ENCODE measurements around the gene PTPRN2. TPM values are rescaled to one million over a fixed set of nuclear protein-coding genes. Genes with fewer than 3 reads are reported as not detected.

PTPRN2 gene
- total and polyA plus RNA-seq, 2 of the 8 experiments (the other 6 are each of a cell fraction or from before 2014, with no cell fraction given) = 2.6 to 4.5 TPM

DNA sequence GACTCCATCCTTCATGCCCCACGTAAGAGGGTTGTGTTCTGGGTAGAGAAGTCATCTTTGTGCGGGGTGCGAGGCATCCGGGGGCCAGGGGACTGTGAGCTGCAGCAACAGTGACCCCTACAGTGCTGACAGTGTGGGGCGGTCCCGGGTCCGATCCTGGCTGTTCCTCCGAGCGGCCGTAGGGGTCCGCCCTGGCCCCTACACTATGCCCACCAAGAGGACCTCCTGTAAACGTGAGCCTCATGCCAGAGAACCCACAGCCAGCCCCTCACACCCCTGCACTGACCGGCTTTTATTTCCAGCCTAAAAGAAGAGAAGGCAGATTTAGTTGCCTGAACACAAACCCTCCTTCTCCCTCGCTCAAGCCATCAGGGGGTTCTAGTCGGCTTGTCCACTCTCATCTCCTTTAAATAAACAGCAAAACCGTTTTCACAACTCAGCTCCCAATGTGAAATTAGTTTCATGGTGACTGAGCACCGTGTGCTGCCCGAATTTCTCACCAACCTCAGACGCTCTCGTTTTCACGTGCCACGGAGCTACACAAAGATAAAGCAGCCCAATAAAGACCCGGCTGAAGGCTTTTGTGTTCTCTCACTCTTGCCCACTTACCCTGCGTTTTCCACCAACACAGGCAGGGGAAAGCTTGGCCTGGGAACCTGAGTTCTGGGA lies 588.6 kb downstream of the PTPRN2 start:
- H2BK5ac ChIP-seq (ENCODE audit: low read depth, low read length) = peak overlapping the region; percentile 56; the same call in 1 of the 2 replicates
- H3K18ac ChIP-seq (ENCODE audit: extremely low read depth, low read length) = peak overlapping the region; percentile 36
- H3K36me3 ChIP-seq (ENCODE audit: control insufficient read depth in 2 of 4, insufficient read depth in 4 of 4, low read length in 3 of 4) = no peaks in the 10 kb centered on the region
- 92% methylated on average over 24 of the region's 24 CpGs; no CpG with 5 or more reads in 1 of the 2 experiments for WGBS, 2 experiments (ENCODE audit: extremely low coverage in 1 of 2, insufficient coverage in 1 of 2, insufficient read length in 1 of 2, insufficient replicate concordance in 2 of 2, low coverage in 1 of 2, low lambda C conversion rate in 2 of 2, missing lambda C conversion rate in 1 of 2)
- H3K27ac ChIP-seq (ENCODE audit: low read depth, low read length) = no peak overlapping the region
- H3K4me1 ChIP-seq (replicated peaks in 1 of 4; ENCODE audit: control insufficient read depth in 3 of 4, insufficient read depth in 4 of 4, low read length in 3 of 4) = peaks cover 0 to 19% (median 4%) of the 10 kb centered on the region in 4 experiments; a peak in 3 of 7 replicates
- no peak overlapping the region; the same call in 1 of the 2 replicates for H2BK12ac ChIP-seq (ENCODE audit: low read depth, low read length)
- DNase-seq (ENCODE audit: low read depth in 1 of 2, low spot score in 2 of 2) = no peak
- ChIA-PET CTCF (ENCODE audit: partially characterized antibody) (interaction anchor here (1.1 to 1.4 kb wide), 3 partner anchors 11 to 525 kb away, joined by 3 to 4 read pairs (median 4); no protein-coding TSS in a partner anchor), POLR2A (ENCODE audit: partially characterized antibody) (no interaction called here)
- H4K20me1 ChIP-seq (replicated peaks in 1 of 2; ENCODE audit: control insufficient read depth in 1 of 2, insufficient read depth in 2 of 2, low read length in 2 of 2) = no peaks in the 10 kb centered on the region
- H4K5ac ChIP-seq (ENCODE audit: insufficient read length, low read depth, low read length) = no peak overlapping the region
- H3K27me3 ChIP-seq (replicated peaks in 1 of 4; ENCODE audit: control insufficient read depth in 3 of 4, extremely low read depth in 1 of 4, insufficient read depth in 3 of 4, low read length in 3 of 4) = no peaks in the 10 kb centered on the region
- no peak overlapping the region for H3K23ac ChIP-seq (ENCODE audit: insufficient read length)
- no peak overlapping the region for H3K14ac ChIP-seq (ENCODE audit: insufficient read length)
- no peak for FAIRE-seq
- no peaks in the 10 kb centered on the region for H3K23me2 ChIP-seq (ENCODE audit: low read depth, low read length)
- H3K79me2 ChIP-seq (ENCODE audit: control insufficient read depth in 1 of 2, insufficient read depth in 2 of 2, low read length in 2 of 2) = no peaks in the 10 kb centered on the region
- H3K9me3 ChIP-seq (ENCODE audit: insufficient read depth in 2 of 2, low read depth in 1 of 2, low read length in 1 of 2) = 0 out of 4 replicates have a peak, but pooled peaks cover 0 to 2% of the 10 kb centered on the region in 2 experiments
- 0 out of 2 replicates have a peak overlapping the region, but pooled peaks have one; percentile 61 for H2BK20ac ChIP-seq (ENCODE audit: low read length)
- H2AFZ ChIP-seq (ENCODE audit: low read length) = no peak overlapping the region
- no peak overlapping the region for H2BK15ac ChIP-seq (ENCODE audit: low read length)
- H2AK5ac ChIP-seq (ENCODE audit: low read depth, low read length) = no peak overlapping the region
- H3K4me2 ChIP-seq (ENCODE audit: insufficient read depth in 1 of 2, low read depth in 2 of 2, low read length in 2 of 2) = no peak overlapping the region
- H3K56ac ChIP-seq (replicated peaks; ENCODE audit: insufficient read length, low read depth, low read length) = no peak overlapping the region
- peak overlapping the region; percentile 38 for H4K91ac ChIP-seq (replicated peaks; ENCODE audit: insufficient read length, low read length)
- H3K9ac ChIP-seq (replicated peaks in 1 of 4; ENCODE audit: extremely low read depth in 1 of 4, low read depth in 3 of 4, low read length in 3 of 4) = no peak overlapping the region
- H3K4ac ChIP-seq (replicated peaks; ENCODE audit: insufficient read length, low read depth, low read length) = no peak overlapping the region
- no peak overlapping the region for H3K4me3 ChIP-seq (ENCODE audit: extremely low read depth in 1 of 4, insufficient read depth in 2 of 4, low read depth in 3 of 4, low read length in 4 of 4)
- H3K79me1 ChIP-seq (ENCODE audit: low read depth, low read length) = no peaks in the 10 kb centered on the region
- no peak overlapping the region for H4K8ac ChIP-seq (ENCODE audit: extremely low read depth, insufficient read depth, low read length)
- no peak overlapping the region for H2BK120ac ChIP-seq (replicated peaks; ENCODE audit: low read depth, low read length)
- TF ChIP-seq CHD1 (IDR thresholded peaks at IDR 0.05; ENCODE audit: low read depth, low read length) = no peak
- TF ChIP-seq KDM4A (IDR thresholded peaks at IDR 0.05; ENCODE audit: low read depth, low read length, severe bottlenecking) = no peak
- TF ChIP-seq BRCA1 (IDR thresholded peaks at IDR 0.05; ENCODE audit: low read depth, low read length) = no peak
- no peak for TF ChIP-seq SIRT6 (IDR thresholded peaks at IDR 0.05; ENCODE audit: low read length)
- TF ChIP-seq, protein P1, sequence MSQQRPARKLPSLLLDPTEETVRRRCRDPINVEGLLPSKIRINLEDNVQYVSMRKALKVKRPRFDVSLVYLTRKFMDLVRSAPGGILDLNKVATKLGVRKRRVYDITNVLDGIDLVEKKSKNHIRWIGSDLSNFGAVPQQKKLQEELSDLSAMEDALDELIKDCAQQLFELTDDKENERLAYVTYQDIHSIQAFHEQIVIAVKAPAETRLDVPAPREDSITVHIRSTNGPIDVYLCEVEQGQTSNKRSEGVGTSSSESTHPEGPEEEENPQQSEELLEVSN (IDR thresholded peaks at IDR 0.05) = no peak
- TF ChIP-seq SP4 (IDR thresholded peaks at IDR 0.05; ENCODE audit: low read length) = no peak
- TF ChIP-seq GABPA (IDR thresholded peaks at IDR 0.05; ENCODE audit: borderline replicate concordance, insufficient read depth, low read length) = no peak
- no peak for TF ChIP-seq CREB1 (IDR thresholded peaks at IDR 0.05)

Measured in H1 (cell line).